HG03469 (cell line): ENCODE measurements around the gene ZMPSTE24.
"Not testable (repeated sequence)": the region's sequence is repeated elsewhere in the genome, so short reads cannot be mapped to it uniquely, and the experiment has no call there.

ENCODE experiments used
- ATAC-seq: cut with Tn5 transposase; IDR thresholded peaks from one replicate; pipeline ENCODE4 v1.9.1; 2021; ENCODE audit warnings: mild to moderate bottlenecking, moderate library complexity, moderate number of reproducible peaks; ENCODE audit not compliant: unreplicated experiment

The ZMPSTE24 gene

GRCh38 chr1:40316595-40317393, 58.8 kb downstream of the ZMPSTE24 start, which contains the start of gene COL9A2:
COL9A2 (minus strand) TSS chr1:40317286; CDS start chr1:40317197, 89 bp downstream.
- ATAC-seq, result no peak

GRCh38 chr1:40317394-40318074, 59.5 kb downstream of the ZMPSTE24 start:
- ATAC-seq, result no peak

- ATAC-seq, result no peak
Observed at GRCh38 chr1:40318476-40318875, 60.4 kb downstream of the ZMPSTE24 start.

- no peak for ATAC-seq
Observed at GRCh38 chr1:40318970-40319621, 61.1 kb downstream of the ZMPSTE24 start.

GRCh38 chr1:40331403-40331802, 73.4 kb downstream of the ZMPSTE24 start:
- ATAC-seq, result not testable (repeated sequence)

GRCh38 chr1:40332695-40333094, 74.7 kb downstream of the ZMPSTE24 start:
- ATAC-seq, result no peak

GRCh38 chr1:40337443-40337842, 79.4 kb downstream of the ZMPSTE24 start:
- no peak for ATAC-seq

GRCh38 chr1:40338745-40339419, 80.8 kb downstream of the ZMPSTE24 start:
- ATAC-seq, result no peak

- no peak for ATAC-seq
Observed at GRCh38 chr1:40339420-40340323, 81.6 kb downstream of the ZMPSTE24 start.

GRCh38 chr1:40341491-40342380, 83.7 kb downstream of the ZMPSTE24 start:
- ATAC-seq, result no peak

- not testable (repeated sequence) for ATAC-seq
Observed at GRCh38 chr1:40342381-40342717, 84.3 kb downstream of the ZMPSTE24 start.
